H54 (cell line): ENCODE results near the gene FAT2.

Experiments used
- DNase-seq: peaks from one replicate; pipeline ENCODE4 v3.0.0; 2011; ENCODE audit warnings: low spot score, mixed read lengths; ENCODE audit not compliant: insufficient read length
- FAIRE-seq: peaks from 3 replicates; lab custom pipeline; 2011; peaks lifted over from hg19 to GRCh38; lab: Jason Lieb, UNC
- POLR2A ChIP-seq: IDR thresholded peaks from 2 replicates; pipeline ENCODE4 v1.6.1; 2011; ENCODE audit warnings: low read depth, mild to moderate bottlenecking, low read length

Gene FAT2

GRCh38 chr5:151591144-151591819 is at the start of gene FAT2:
Gene FAT2 (minus strand): TSS chr5:151591331. CDS start chr5:151568931, 22,400 bp downstream.
- TF ChIP-seq POLR2A, result no peak
- FAIRE-seq (no peak), DNase-seq (no peak)

- FAIRE-seq (no peak), DNase-seq (no peak)
- TF ChIP-seq POLR2A, result no peak
These were observed 47.5 kb upstream of the FAT2 start for GRCh38 chr5:151638619-151639018.

DNA sequence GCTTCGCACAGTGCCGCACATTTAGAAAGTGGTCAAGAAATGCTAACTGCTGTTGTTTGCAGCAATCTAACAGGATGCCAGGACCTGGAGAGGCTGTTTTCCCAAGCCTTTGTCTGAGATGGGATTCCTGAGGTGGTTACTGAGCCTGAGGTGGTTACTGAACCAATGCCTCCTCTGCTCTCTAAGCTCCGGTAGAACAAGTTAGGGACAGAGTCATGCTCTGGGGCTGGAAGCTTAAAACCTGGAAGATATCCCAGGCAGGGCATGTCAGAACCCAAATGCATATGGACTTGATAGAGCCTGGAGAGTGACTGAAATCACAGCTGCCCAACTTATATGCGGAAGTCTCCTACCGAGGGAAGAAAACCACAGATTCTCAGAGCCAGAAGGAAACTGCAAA is 46.5 kb upstream of the FAT2 start:
- TF ChIP-seq POLR2A, result no peak
- FAIRE-seq, result no peak
- DNase-seq, result no peak

DNA sequence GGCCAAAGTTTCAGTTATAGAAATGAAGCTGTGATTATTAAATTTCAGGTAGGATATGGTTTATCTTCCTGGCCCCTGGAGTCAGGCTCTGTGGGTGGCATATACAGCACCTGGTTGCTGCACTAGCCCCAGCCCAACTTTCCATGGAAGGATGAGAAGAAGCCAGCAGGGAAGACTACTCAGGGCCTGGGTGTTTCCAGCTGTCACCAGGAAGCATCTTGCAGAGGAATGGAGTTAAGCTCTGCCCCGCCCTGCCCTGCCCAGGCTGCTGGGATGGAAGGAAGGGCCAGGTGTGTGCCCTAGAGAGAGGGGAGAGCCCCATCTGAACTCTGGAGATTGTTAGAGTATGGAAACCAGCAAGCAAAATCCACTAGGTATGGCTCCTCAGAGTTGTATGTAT is 42.8 kb upstream of the FAT2 start:
- no peak for TF ChIP-seq POLR2A
- DNase-seq, result no peak
- no peak for FAIRE-seq

- no peak for TF ChIP-seq POLR2A
These were observed 41.8 kb upstream of the FAT2 start for GRCh38 chr5:151632941-151633340.

DNA sequence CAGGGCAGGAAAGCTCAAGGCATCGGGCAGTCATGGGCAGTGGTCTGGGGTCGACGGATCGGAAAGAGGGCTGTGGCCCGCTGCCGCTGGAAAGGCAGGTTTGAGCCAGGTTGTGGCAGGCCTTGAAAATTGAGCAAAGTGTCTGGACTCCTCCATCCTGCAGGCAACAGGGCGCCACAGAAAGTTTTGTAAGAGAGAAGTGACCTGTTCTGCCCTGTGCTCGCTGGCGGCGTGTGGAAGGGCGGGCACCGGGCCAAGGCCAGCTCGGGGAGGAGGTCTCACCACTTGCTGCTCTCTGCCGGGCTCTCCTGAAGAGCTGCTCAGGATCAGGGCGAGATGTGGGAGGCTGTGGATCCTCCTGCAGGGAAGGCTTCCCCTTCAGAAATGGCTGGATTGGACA is 41.4 kb upstream of the FAT2 start:
- no peak for TF ChIP-seq POLR2A
- FAIRE-seq, result no peak

More at GRCh38 chr5:151632941-151633340, 41.8 kb upstream of the FAT2 start:
- no peak for FAIRE-seq
- no peak for DNase-seq

DNA sequence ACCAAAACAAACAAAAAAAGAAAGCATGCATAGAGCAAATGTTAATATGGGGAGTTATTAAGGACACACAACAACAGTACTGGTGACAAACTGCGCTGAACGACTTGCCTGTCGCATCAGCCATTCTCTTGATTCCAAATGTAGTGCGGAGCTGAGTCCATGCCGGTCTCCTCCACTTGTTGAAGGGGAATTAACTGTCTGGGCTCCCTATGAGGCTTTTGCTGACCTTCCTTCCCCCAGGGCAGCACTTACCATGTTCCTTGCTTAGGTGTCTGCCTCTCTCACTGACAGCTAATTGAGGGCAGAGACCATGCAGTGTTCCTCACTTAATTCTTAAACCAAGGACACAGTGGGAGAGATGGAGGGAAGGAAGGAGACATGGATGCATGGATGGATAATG is 40.8 kb upstream of the FAT2 start:
- FAIRE-seq, result no peak
- no peak for TF ChIP-seq POLR2A

More for the DNA sequence above, 41.4 kb upstream of the FAT2 start:
- DNase-seq, result no peak

DNA sequence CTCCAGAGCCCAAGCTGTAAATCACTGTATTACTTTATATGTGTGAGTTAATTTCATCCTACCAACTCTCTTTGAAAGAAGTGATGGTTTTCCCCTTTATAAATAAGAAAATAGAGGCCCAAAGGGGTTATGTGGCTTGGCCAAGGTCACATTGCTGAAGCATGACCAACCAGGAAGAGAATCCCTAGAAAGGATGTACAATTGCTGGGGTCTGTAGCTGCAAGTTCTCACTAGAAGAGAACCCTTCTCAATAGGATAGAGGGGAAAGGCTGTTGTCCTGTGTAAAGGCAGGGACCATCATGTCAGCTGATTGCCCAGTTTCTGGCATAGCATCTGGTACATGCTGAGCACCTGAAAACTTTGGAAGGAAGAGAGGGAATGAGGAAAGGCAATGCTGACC is 39.0 kb upstream of the FAT2 start:
- FAIRE-seq, result no peak
- no peak for TF ChIP-seq POLR2A

More for the DNA sequence above, 40.8 kb upstream of the FAT2 start:
- DNase-seq, result no peak

GRCh38 chr5:151628112-151628823 is 37.1 kb upstream of the FAT2 start:
- TF ChIP-seq POLR2A, result no peak
- FAIRE-seq, result no peak
- no peak for DNase-seq

More for the DNA sequence above, 39.0 kb upstream of the FAT2 start:
- DNase-seq, result no peak

DNA sequence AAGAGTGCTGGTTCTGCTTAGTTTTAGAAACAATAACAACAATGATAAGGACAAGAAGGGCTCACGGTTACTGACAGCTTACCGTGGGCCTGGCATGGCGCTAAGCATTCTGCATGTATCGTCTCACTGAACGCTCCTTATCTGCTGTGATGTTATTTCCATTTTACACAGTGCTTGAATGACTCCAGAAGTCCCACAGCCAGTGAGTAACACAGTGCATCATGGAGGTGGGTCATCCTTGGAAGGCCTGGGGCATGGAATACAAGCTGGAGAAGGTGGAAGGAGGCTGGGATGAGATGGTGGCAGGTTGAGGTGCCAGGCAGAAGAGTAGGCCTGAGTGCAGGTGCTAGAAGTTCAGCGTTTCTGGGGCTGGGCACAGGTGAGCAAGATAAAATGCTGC is 36.5 kb upstream of the FAT2 start:
- TF ChIP-seq POLR2A, result no peak
- DNase-seq, result no peak
- no peak for FAIRE-seq

GRCh38 chr5:151625285-151625684 is 34.2 kb upstream of the FAT2 start:
- TF ChIP-seq POLR2A, result no peak
- FAIRE-seq, result no peak
- no peak for DNase-seq

DNA sequence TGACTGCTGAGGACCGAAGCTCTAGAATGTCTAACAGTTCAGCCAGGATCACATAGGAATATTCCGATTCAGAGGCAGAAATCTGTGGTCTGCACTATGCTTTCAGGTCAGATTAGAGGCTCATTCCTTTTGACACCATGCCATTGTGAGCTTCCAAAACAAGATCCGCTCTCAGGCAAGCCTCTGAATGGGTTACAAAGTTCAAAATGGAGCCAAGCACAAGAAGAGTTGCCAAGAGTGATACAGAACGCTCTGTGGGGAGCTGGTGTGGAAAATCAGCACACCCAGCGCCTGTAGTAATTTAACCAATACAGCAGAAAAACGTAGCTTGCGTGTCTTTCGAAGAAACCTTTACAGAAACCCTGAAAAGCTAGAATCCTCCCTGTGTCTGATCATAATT is 33.3 kb upstream of the FAT2 start:
- no peak for DNase-seq
- no peak for FAIRE-seq
- TF ChIP-seq POLR2A, result no peak

GRCh38 chr5:151622367-151623088 is 31.4 kb upstream of the FAT2 start:
- no peak for DNase-seq
- no peak for FAIRE-seq
- no peak for TF ChIP-seq POLR2A

DNA sequence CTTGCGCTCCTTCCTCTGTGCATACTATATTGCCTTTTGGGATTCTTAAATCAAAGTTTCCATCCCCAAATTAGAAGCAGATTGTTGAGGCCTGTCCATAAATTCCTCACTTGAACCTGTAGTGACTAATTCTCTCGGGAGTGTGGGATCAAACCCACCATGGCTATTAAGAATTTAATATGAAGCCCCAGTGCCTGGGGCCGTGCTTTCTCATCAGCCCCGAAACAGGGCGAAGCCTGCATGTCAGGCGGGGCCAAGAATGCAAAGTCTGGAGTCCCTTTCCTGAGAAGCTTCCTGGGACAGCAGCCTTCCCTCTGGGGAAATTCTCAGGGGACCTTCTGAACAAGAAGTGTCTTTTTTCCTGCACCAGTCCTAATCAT is 29.3 kb upstream of the FAT2 start:
- FAIRE-seq (no peak), DNase-seq (no peak)
- TF ChIP-seq POLR2A, result no peak

- FAIRE-seq (no peak), DNase-seq (no peak)
- no peak for TF ChIP-seq POLR2A
These were observed 28.8 kb upstream of the FAT2 start for GRCh38 chr5:151619812-151620460.
